ENCODE data around the gene TNS1.

The TNS1 gene

GRCh38 chr2:217842017-217842416 is 160.8 kb downstream of the TNS1 start:
- DNase-seq = no peak

GRCh38 chr2:217840522-217840921 is 162.3 kb downstream of the TNS1 start:
- DNase-seq = no peak

- no peak for DNase-seq
Measured at GRCh38 chr2:217839750-217840107, 163.1 kb downstream of the TNS1 start.

GRCh38 chr2:217839073-217839749 is 163.6 kb downstream of the TNS1 start:
- DNase-seq = no peak

GRCh38 chr2:217838409-217838831 is 164.4 kb downstream of the TNS1 start:
- DNase-seq = no peak

- DNase-seq = no peak
Measured at GRCh38 chr2:217837530-217837929, 165.3 kb downstream of the TNS1 start.

- DNase-seq = no peak
Measured at GRCh38 chr2:217836901-217837491, 165.8 kb downstream of the TNS1 start.

- DNase-seq = no peak
Measured at GRCh38 chr2:217835931-217836891, 166.6 kb downstream of the TNS1 start.

- DNase-seq = no peak
Measured at GRCh38 chr2:217834744-217835513, 167.9 kb downstream of the TNS1 start.

GRCh38 chr2:217834057-217834620 is 168.7 kb downstream of the TNS1 start:
- no peak for DNase-seq

GRCh38 chr2:217833439-217833838 is 169.4 kb downstream of the TNS1 start:
- no peak for DNase-seq

GRCh38 chr2:217832987-217833386 is 169.8 kb downstream of the TNS1 start:
- DNase-seq = no peak

GRCh38 chr2:217832115-217832514 is 170.7 kb downstream of the TNS1 start:
- DNase-seq = no peak

GRCh38 chr2:217831306-217831705 is 171.5 kb downstream of the TNS1 start:
- no peak for DNase-seq

- no peak for DNase-seq
Measured at GRCh38 chr2:217830807-217831206, 172.0 kb downstream of the TNS1 start.

GRCh38 chr2:217830061-217830460 is 172.7 kb downstream of the TNS1 start:
- no peak for DNase-seq

- DNase-seq = no peak
Measured at GRCh38 chr2:217829420-217829819, 173.4 kb downstream of the TNS1 start.

- no peak for DNase-seq
Measured at GRCh38 chr2:217828336-217828735, 174.5 kb downstream of the TNS1 start.

- no peak for DNase-seq
Measured at GRCh38 chr2:217827430-217828201, 175.2 kb downstream of the TNS1 start.

- DNase-seq = no peak
Measured at GRCh38 chr2:217826991-217827390, 175.8 kb downstream of the TNS1 start.

GRCh38 chr2:217826520-217826919 is 176.3 kb downstream of the TNS1 start:
- DNase-seq = no peak

All from SHP77 (cell line).